Colonic mucosa (tissue), 4 donors: ENCODE measurements around the gene OR5B12. TPM values are rescaled to one million over a fixed set of nuclear protein-coding genes. Genes with fewer than 3 reads are reported as not detected.
"Not testable (repeated sequence)": the region's sequence is repeated elsewhere in the genome, so short reads cannot be mapped to it uniquely, and the experiment has no call there.

ENCODE experiments used
- DNase-seq: peaks from one replicate; pipeline ENCODE4 v3.0.0-alpha.2; 2020
- H3K27ac ChIP-seq: fragments of 200-600 bp; one replicate; pipeline ENCODE4 v1.8.0; 2021
- H3K27me3 ChIP-seq: fragments of 200-600 bp; one replicate; pipeline ENCODE4 v1.8.0; 2021
- H3K36me3 ChIP-seq: fragments of 200-600 bp; one replicate; pipeline ENCODE4 v1.8.0; 2021
- H3K4me1 ChIP-seq: fragments of 200-600 bp; one replicate; pipeline ENCODE4 v1.8.0; 2021; ENCODE audit warnings: mild to moderate bottlenecking
- H3K4me3 ChIP-seq: fragments of 200-600 bp; one replicate; pipeline ENCODE4 v1.8.0; 2021
- H3K9ac ChIP-seq, 2 donors: one replicate each; pipeline ENCODE4 v1.7.0; 2013; ENCODE audit warnings: control low read depth in 2 of 2, low read depth in 2 of 2, low read length in 2 of 2
- H3K9me3 ChIP-seq: fragments of 200-600 bp; one replicate; pipeline ENCODE4 v1.8.0; 2021
- CTCF ChIP-seq: fragments of 200-600 bp; IDR thresholded peaks from one replicate; pipeline ENCODE4 v1.8.0; 2022; ENCODE audit warnings: antibody characterized with exemption, mild to moderate bottlenecking
- intact Hi-C: fragments of 100-400 bp; cut with DNase I; formaldehyde crosslinking; loops from one replicate; pipeline ENCODE4 v1.14.1; 2022
- total RNA-seq, 2 donors: library from RNA; stranded (reverse); fragmentation: NEBNext Ultra II Directional in 1 of 2; extraction: Animal tissue kit (Norgen Biotek cat#: 25700) in 1 of 2; gene quantifications; one replicate each; pipeline ENCODE4 v1.2.1, GENCODE V29; 2021
- donor health status: healthy.
- donor health status: DM: no; HTN: no; CAD: no.
- donor health status: DM: no; HTN: no; CAD: no.

The OR5B12 gene
- total RNA-seq, 2 donors from 2014 or later = not detected

- Histone ChIP-seq H3K27ac (no peak overlapping the region), H3K9ac (no peak overlapping the region), H3K9me3 (no peaks in the 10 kb centered on the region), H3K27me3 (no peaks in the 10 kb centered on the region), H3K4me3 (no peak overlapping the region), H3K36me3 (no peaks in the 10 kb centered on the region), H3K4me1 (no peaks in the 10 kb centered on the region)
- TF ChIP-seq CTCF = no peak
- intact Hi-C loops = no loop called here
- DNase-seq = no peak
Measured at GRCh38 chr11:58433638-58434203, 8.3 kb downstream of the OR5B12 start.

GRCh38 chr11:58429273-58429672 lies 12.8 kb downstream of the OR5B12 start:
- Histone ChIP-seq H3K9ac (no peak overlapping the region), H3K36me3 (no peaks in the 10 kb centered on the region), H3K9me3 (no peaks in the 10 kb centered on the region), H3K4me3 (no peak overlapping the region), H3K27me3 (no peaks in the 10 kb centered on the region), H3K4me1 (no peaks in the 10 kb centered on the region), H3K27ac (no peak overlapping the region)
- no peak for TF ChIP-seq CTCF
- intact Hi-C loops = no loop called here
- DNase-seq = no peak

- no peak for TF ChIP-seq CTCF
- Histone ChIP-seq H3K27me3 (no peaks in the 10 kb centered on the region), H3K9ac (no peak within 1 kb of the TSS), H3K4me1 (no peaks in the 10 kb centered on the region), H3K9me3 (no peaks in the 10 kb centered on the region), H3K36me3 (no peaks in the 10 kb centered on the region), H3K4me3 (no peak within 1 kb of the TSS), H3K27ac (no peak within 1 kb of the TSS)
- DNase-seq = no peak
- intact Hi-C loops = no loop called here
Measured at GRCh38 chr11:58428021-58428420, 14.0 kb downstream of the OR5B12 start, which contains the start of gene OR5B2. TSS of gene OR5B2 (minus strand) at chr11:58428121. CDS start at chr11:58423261, 4,860 bp downstream.

GRCh38 chr11:58406774-58407173 lies 35.3 kb downstream of the OR5B12 start, which contains the start of gene OR5B3:
TSS of gene OR5B3 (minus strand) at chr11:58406874. CDS start at chr11:58403409, 3,465 bp downstream.
- H3K9me3 ChIP-seq = no peaks in the 10 kb centered on the region
- no peak within 1 kb of the TSS for H3K9ac ChIP-seq
- H3K4me3 ChIP-seq = no peak within 1 kb of the TSS
- intact Hi-C loops = no loop called here
- no peak for TF ChIP-seq CTCF
- no peaks in the 10 kb centered on the region for H3K36me3 ChIP-seq
- H3K27ac ChIP-seq = no peak within 1 kb of the TSS
- no peaks in the 10 kb centered on the region for H3K27me3 ChIP-seq
- no peaks in the 10 kb centered on the region for H3K4me1 ChIP-seq
- no peak for DNase-seq

GRCh38 chr11:58399622-58400021 lies 42.4 kb downstream of the OR5B12 start:
- DNase-seq, H3K4me3 ChIP-seq, H3K9ac ChIP-seq, H3K9me3 ChIP-seq, intact Hi-C loops, H3K27me3 ChIP-seq, H3K36me3 ChIP-seq, H3K27ac ChIP-seq, H3K4me1 ChIP-seq: not testable (repeated sequence)

GRCh38 chr11:58395581-58395980 lies 46.5 kb downstream of the OR5B12 start:
- Histone ChIP-seq H3K27me3 (no peaks in the 10 kb centered on the region), H3K4me1 (no peaks in the 10 kb centered on the region), H3K9me3 (no peaks in the 10 kb centered on the region), H3K27ac (no peak overlapping the region), H3K36me3 (no peaks in the 10 kb centered on the region), H3K9ac (no peak overlapping the region), H3K4me3 (no peak overlapping the region)
- intact Hi-C loops = no loop called here
- DNase-seq = no peak
- no peak for TF ChIP-seq CTCF
